Dendritic cell treated with granulocyte-macrophage colony-stimulating factor and Interleukin-4, amounts not matched to agents 40 ng/mL and 50 ng/mL, for 4 days (primary cell): ENCODE measurements around the gene MOGAT1.
"Not testable (repeated sequence)": the region's sequence is repeated elsewhere in the genome, so short reads cannot be mapped to it uniquely, and the experiment has no call there.

Experiments used
- H3K27ac Mint-ChIP-seq: one replicate; pipeline ENCODE4 v1.8.0; 2022; ENCODE audit warnings: mild to moderate bottlenecking, mixed read lengths
- H3K27me3 Mint-ChIP-seq: one replicate; pipeline ENCODE4 v1.8.0; 2022; ENCODE audit warnings: mild to moderate bottlenecking, mixed read lengths
- H3K36me3 Mint-ChIP-seq: one replicate; pipeline ENCODE4 v1.8.0; 2022; ENCODE audit warnings: low read depth, mixed read lengths
- H3K4me1 Mint-ChIP-seq: one replicate; pipeline ENCODE4 v1.8.0; 2022; ENCODE audit warnings: low read depth, mixed read lengths
- H3K4me3 Mint-ChIP-seq: one replicate; pipeline ENCODE4 v1.8.0; 2022; ENCODE audit warnings: mild to moderate bottlenecking, moderate library complexity, mixed read lengths
- H3K9me3 Mint-ChIP-seq: one replicate; pipeline ENCODE4 v1.8.0; 2022; ENCODE audit warnings: mixed read lengths
- intact Hi-C: fragments of 100-400 bp; cut with micrococcal nuclease; formaldehyde crosslinking; loops from one replicate; pipeline ENCODE4 v1.15.0; 2022

Gene MOGAT1

DNA sequence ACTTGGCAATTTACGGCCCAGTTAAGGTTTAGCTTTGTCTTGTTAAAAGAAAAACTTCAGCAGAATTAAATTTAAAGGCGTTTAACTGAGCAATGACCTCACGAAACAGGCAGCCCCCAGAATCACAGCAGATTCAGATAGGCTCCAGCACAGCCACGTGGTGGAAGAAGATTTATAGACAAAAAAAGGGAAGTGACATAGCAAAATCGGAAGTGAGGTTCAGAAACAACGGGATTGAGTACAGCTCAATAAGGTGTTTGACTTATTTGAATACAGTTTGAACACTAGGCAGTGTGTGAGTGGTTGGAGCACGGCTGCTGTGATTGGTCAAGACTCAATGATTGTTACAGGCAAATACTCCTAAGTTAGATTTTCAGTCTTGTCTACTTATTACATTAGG, 79.8 kb downstream of the MOGAT1 start:
- intact Hi-C loops: no loop called here
- no peaks in the 10 kb centered on the region for H3K9me3 Mint-ChIP-seq
- no peaks in the 10 kb centered on the region for H3K36me3 Mint-ChIP-seq
- H3K4me3 Mint-ChIP-seq: no peak overlapping the region
- H3K27me3 Mint-ChIP-seq: no peaks in the 10 kb centered on the region
- H3K4me1 Mint-ChIP-seq: peaks cover 14% of the 10 kb centered on the region
- H3K27ac Mint-ChIP-seq: no peak overlapping the region

- no peak overlapping the region for H3K27ac Mint-ChIP-seq
- H3K9me3 Mint-ChIP-seq: no peaks in the 10 kb centered on the region
- no peaks in the 10 kb centered on the region for H3K36me3 Mint-ChIP-seq
- intact Hi-C loops: no loop called here
- H3K27me3 Mint-ChIP-seq: no peaks in the 10 kb centered on the region
- H3K4me1 Mint-ChIP-seq: peaks cover 10% of the 10 kb centered on the region
- no peak overlapping the region for H3K4me3 Mint-ChIP-seq
Measured at GRCh38 chr2:222751821-222752719, 80.6 kb downstream of the MOGAT1 start.

GRCh38 chr2:222752746-222753145, 81.3 kb downstream of the MOGAT1 start:
- Mint-ChIP-seq H3K4me3 (no peak overlapping the region), H3K9me3 (no peaks in the 10 kb centered on the region), H3K27ac (no peak overlapping the region), H3K4me1 (peaks cover 9% of the 10 kb centered on the region), H3K27me3 (no peaks in the 10 kb centered on the region), H3K36me3 (no peaks in the 10 kb centered on the region)
- intact Hi-C loops: no loop called here

DNA sequence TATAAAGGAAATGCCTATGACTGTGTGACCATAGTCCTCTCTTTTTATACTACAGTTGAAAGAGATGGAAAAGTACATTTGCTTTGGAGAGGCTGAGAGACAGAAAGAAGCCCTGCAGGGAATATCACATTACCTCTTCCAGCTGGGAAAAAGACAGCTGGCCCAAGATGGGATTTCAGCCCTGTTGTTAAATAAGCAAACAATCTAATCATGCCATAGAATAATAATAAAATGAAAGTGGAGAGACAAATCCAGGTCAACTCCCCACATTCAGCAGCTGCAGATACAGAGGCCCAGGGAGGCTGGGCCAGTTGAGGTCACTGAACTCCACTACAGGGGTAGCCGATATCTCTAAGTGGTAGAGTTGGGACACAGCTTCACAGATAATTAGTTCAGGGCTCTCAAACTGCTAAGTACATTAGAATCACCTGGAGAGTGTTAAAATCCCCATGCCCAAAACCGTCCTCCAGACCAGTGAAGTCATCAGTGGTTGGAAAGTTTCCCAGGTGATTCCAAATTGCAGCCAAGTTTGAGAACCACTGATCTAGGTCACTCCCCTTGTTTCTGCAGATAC, 81.9 kb downstream of the MOGAT1 start:
- no peaks in the 10 kb centered on the region for H3K36me3 Mint-ChIP-seq
- no peak overlapping the region for H3K4me3 Mint-ChIP-seq
- no peak overlapping the region for H3K27ac Mint-ChIP-seq
- H3K27me3 Mint-ChIP-seq: no peaks in the 10 kb centered on the region
- peaks cover 9% of the 10 kb centered on the region for H3K4me1 Mint-ChIP-seq
- no peaks in the 10 kb centered on the region for H3K9me3 Mint-ChIP-seq
- intact Hi-C loops: no loop called here

DNA sequence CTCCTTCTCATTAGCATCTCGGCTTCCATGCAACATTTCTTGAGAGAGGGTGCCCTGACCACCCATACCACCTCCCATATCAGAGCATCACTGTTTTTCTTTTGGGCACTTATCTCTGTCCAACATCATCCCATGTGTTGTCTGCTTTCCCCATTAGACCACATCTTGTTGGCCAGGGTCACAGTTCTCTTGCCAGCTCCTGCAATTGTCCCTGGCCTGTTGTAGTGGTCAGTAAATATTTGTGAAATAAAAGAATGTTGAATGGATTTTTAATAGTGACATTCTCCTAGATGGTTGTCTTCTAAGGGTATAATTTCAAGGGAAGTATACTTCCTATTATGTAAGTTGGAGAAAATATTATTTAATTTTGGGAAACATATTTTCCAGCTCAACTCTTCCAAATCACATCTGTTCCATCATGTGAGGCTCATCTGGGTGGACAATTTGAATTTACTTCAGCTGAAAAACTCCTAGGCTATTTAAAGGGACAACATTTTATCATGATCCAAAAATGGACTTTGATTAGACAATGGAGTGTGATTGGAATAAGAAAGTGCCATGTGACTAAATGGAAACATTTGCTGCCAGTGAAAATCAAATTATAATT, 83.0 kb downstream of the MOGAT1 start:
- H3K27me3 Mint-ChIP-seq: no peaks in the 10 kb centered on the region
- peaks cover 9% of the 10 kb centered on the region for H3K4me1 Mint-ChIP-seq
- H3K9me3 Mint-ChIP-seq: peaks cover 8% of the 10 kb centered on the region
- intact Hi-C loops: no loop called here
- no peak overlapping the region for H3K4me3 Mint-ChIP-seq
- no peaks in the 10 kb centered on the region for H3K36me3 Mint-ChIP-seq
- no peak overlapping the region for H3K27ac Mint-ChIP-seq

DNA sequence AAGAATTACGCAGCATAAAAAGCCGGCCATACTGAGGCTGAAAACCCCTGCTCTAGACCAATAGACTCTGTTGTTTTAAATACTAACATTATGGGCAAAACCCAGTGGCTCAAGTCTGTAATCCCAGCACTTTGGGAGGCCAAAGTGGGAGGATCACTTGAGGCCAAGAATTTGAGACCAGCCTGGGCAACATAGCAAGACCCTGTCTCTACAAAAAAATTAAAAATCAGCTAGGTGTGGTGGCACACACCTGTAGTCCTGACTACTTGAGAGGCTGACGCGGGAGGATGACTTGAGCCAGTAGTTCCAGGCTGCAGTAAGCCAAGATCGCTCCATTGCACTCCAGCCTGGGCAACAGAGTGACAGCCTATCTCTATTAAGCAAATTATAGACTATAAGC, 84.1 kb downstream of the MOGAT1 start:
- H3K4me1 Mint-ChIP-seq, H3K27me3 Mint-ChIP-seq, intact Hi-C loops, H3K36me3 Mint-ChIP-seq, H3K27ac Mint-ChIP-seq, H3K9me3 Mint-ChIP-seq, H3K4me3 Mint-ChIP-seq: not testable (repeated sequence)

DNA sequence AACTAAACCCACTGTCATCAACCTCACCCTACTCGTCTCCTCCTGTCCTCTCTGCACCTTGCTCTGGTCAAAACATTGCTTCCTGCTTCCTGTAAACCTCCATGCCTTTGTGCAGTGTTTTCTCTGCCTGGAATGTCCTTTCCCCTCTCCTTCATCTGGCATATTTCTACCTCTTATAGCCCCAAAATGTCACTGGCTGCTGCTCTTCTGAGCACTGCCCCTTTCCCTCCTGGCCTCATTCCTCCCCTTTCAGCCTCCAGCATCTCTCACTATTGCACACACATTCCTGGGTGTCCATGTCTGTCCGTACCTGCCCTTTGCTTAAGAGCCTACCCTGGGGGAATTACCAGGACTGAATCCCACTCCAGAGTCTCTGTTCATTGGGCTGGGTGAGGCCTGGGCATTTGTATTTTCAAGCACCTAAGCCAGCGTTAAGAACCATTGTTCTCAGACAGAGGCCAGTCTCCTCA, 84.9 kb downstream of the MOGAT1 start:
- intact Hi-C loops: no loop called here
- H3K9me3 Mint-ChIP-seq: peaks cover 8% of the 10 kb centered on the region

DNA sequence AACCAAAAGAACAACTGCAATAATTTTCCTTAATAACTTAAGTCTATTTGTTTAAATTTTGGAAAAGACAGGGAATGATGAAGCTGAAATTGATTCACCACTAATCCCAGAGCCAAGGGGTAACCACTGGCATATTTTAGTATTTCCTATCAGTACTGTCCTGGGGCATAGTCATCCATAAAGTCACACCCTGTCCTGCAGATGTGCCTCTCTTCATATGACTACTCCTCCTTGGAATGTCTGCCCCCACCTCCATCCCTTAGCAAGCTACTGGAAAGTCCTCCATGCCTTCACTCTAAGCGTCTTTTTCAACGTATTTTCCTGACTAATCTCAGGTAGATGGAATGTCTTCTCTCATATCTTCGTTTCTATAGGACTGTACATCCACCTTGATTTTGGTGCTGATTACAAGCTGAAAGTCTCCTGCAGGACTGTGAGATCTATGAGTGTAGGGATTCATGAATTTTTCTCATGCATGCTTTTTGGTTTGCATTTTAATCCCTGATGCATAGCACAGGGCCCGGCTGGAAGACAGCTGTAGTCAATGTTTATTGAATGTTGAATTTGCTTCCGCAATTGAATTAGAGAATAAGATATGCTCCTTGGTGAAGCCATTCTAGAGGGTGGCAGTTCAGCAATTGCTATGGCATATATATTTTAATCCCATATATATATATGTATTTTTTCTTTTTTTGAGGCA, 85.6 kb downstream of the MOGAT1 start:
- H3K4me3 Mint-ChIP-seq: no peak overlapping the region
- H3K9me3 Mint-ChIP-seq: peaks cover 8% of the 10 kb centered on the region
- H3K27ac Mint-ChIP-seq: no peak overlapping the region
- H3K36me3 Mint-ChIP-seq: no peaks in the 10 kb centered on the region
- intact Hi-C loops: no loop called here
- H3K4me1 Mint-ChIP-seq: no peaks in the 10 kb centered on the region
- H3K27me3 Mint-ChIP-seq: no peaks in the 10 kb centered on the region

More for the DNA sequence above, 84.9 kb downstream of the MOGAT1 start:
- Mint-ChIP-seq H3K27ac (no peak overlapping the region), H3K27me3 (no peaks in the 10 kb centered on the region), H3K4me1 (peaks cover 2% of the 10 kb centered on the region), H3K4me3 (no peak overlapping the region), H3K36me3 (no peaks in the 10 kb centered on the region)
